GM04503 (cell line): ENCODE data around the gene ZNF486.
"Not testable (repeated sequence)": the region's sequence is repeated elsewhere in the genome, so short reads cannot be mapped to it uniquely, and the experiment has no call there.

Source experiments
- DNase-seq: peaks from one replicate; pipeline ENCODE4 v3.0.0-alpha.2; 2012; ENCODE audit warnings: low read depth

ZNF486 gene

GRCh38 chr19:20167020-20167644 is at the start of gene ZNF486:
TSS of gene ZNF486 (plus strand) at chr19:20167214. CDS start at chr19:20167331, 117 bp downstream.
- DNase-seq: peak; percentile 80

GRCh38 chr19:20118064-20118839 is 48.8 kb upstream of the ZNF486 start:
- DNase-seq: not testable (repeated sequence)

- DNase-seq: no peak
Observed at GRCh38 chr19:20124879-20125278, 42.1 kb upstream of the ZNF486 start.

GRCh38 chr19:20132933-20133332 is 34.1 kb upstream of the ZNF486 start:
- DNase-seq: not testable (repeated sequence)

DNA sequence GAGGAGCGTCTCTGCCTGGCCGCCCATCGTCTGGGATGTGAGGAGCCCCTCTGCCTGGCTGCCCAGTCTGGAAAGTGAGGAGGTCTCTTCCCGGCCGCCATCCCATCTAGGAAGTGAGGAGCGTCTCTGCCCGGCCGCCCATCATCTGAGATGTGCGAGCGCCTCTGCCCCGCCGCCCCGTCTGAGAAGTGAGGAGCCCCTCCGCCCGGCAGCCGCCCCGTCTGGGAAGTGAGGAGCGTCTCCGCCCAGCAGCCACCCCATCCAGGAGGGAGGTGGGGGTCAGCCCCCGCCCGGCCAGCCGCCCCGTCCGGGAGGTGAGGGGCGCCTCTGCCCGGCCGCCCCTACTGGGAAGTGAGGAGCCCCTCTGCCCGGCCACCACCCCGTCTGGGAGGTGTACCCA is 29.3 kb upstream of the ZNF486 start:
- DNase-seq: not testable (repeated sequence)

- no peak for DNase-seq
Observed at GRCh38 chr19:20151617-20152145, 15.3 kb upstream of the ZNF486 start.

DNA sequence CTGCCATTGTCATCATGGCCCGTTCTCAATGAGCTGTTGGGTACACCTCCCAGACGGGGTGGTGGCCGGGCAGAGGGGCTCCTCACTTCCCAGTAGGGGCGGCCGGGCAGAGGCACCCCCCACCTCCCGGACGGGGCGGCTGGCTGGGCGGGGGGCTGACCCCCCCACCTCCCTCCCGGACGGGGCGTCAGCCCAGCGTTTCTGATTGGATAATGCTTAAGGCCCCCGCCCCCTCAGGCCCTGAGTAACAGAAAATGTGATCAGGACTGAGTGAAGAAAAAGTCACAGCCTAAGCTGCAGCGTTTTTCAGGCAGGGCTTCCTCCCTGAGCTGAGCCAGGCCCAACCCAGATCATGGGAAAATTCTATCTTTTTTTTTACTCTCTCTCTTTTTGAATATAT is 14.5 kb upstream of the ZNF486 start:
- DNase-seq: not testable (repeated sequence)

DNA sequence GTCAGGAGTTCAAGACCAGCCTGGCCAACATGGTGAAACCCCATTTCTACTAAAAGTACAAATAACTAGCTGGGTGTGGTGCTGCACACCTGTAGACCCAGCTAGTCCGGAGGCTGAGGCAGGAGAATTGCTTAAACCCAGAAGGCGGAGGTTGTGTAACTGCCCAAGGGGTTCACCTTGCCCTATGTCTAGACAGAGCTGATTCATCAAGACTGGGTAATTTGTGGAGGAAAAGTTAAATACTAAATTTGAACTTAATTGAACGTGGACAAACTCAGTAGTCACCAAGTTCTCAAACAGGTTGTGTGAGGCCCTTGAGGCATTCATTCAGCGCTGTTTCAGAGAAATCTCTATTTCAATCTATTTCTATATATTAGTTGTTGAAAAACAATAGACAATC is 13.7 kb upstream of the ZNF486 start:
- no peak for DNase-seq

- no peak for DNase-seq
Observed at GRCh38 chr19:20154636-20155035, 12.4 kb upstream of the ZNF486 start.

GRCh38 chr19:20162821-20163220 is 4.2 kb upstream of the ZNF486 start:
- no peak for DNase-seq

DNA sequence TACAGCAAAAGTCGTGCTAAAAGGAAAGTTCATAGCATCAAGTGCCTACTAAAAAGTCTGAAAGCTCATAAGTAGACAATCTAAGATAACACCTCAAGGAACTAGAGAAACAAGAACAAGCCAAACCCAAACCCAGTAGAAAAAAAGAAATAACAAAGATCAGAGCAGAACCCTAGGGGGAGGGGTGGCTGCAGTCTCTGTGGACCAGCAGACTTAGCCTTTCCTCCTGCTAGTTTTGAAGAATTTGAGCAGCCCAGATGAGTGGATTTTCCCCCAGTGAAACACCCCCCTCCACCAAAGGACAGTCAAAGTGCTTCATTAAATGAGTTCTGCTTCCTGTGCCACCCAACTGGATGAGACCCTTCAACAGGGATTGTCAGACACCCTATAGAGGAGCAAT is 2.6 kb upstream of the ZNF486 start:
- no peak for DNase-seq

- no peak for DNase-seq
Observed at GRCh38 chr19:20165971-20166592, 932 bp upstream of the ZNF486 start.

DNA sequence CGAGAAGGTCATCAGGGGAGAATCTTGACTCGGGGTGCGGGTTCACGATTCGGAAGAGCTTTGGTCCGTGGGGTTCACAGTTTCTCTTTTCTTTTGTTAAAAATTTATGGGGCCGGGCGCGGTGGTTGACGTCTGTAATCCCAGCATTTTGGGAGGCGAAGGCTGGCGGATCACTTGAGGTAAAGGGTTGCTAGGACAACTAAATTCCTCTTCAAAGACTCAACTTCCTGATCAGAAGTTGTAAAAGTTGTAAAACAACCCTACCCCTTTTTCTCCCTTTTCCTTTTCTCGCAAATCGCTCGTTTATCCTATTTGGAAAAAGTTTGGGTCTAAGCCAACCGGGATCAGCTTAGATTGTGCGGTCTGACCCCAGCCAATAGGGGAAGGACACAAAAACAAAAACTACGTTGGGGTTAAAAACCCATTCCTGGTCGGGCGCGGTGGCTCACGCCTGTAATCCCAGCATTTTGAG is 673 bp downstream of the ZNF486 start:
- peak; percentile 39 for DNase-seq

DNA sequence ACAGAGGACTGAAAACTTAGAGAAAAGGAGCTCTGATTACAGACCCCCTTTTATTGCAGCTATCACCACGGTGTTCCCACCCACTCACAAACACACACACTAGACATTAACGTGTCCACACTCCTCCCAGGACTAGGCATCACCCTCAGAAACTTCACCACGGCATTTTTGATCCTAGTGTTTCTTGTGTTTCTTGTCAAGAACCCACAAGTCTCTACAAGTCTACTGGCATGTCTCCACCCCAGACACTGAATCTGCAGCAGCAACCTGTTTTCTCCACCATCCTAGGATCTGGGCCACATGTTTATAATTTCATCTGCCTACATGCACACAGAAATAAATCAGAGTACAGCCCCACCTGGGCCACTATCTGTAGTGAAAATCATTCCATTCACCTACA is 4.3 kb downstream of the ZNF486 start:
- no peak for DNase-seq

DNA sequence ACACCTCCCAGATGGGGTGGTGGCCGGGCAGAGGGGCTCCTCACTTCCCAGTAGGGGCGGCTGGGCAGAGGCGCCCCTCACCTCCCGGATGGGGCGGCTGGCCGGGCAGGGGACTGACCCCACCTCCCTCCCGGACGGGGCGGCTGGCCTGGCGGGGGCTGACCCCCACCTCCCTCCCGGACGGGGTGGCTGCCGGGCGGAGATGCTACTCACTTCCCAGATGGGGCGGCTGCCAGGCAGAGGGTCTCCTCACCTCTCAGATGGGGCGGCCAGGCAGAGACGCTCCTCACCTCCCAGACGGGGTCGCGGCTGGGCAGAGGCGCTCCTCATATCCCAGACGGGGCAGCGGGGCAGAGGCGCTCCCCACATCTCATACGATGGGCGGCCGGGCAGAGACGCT is 8.8 kb downstream of the ZNF486 start:
- not testable (repeated sequence) for DNase-seq

GRCh38 chr19:20179956-20180355 is 12.9 kb downstream of the ZNF486 start:
- not testable (repeated sequence) for DNase-seq

GRCh38 chr19:20182222-20182785 is 15.3 kb downstream of the ZNF486 start:
- no peak for DNase-seq

- peak; percentile 12 for DNase-seq
Observed at GRCh38 chr19:20186174-20186573, 19.2 kb downstream of the ZNF486 start.

DNA sequence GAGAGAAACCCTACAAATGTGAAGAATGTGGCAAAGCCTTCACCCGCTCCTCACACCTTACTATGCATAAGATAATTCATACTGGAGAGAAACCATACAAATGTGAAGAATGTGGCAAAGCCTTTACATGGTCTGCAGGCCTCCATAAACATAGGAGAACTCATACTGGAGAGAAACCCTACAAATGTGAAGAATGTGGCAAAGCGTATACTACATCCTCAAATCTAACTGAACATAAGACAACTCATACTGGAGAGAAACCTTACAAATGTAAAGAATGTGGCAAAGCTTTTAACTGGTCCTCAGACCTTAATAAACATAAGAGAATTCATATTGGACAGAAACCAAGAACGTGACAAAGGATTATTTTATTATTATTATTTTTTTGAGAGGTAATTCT is 30.7 kb downstream of the ZNF486 start:
- no peak for DNase-seq

- DNase-seq: no peak
Observed at GRCh38 chr19:20209051-20209450, 42.0 kb downstream of the ZNF486 start.

DNA sequence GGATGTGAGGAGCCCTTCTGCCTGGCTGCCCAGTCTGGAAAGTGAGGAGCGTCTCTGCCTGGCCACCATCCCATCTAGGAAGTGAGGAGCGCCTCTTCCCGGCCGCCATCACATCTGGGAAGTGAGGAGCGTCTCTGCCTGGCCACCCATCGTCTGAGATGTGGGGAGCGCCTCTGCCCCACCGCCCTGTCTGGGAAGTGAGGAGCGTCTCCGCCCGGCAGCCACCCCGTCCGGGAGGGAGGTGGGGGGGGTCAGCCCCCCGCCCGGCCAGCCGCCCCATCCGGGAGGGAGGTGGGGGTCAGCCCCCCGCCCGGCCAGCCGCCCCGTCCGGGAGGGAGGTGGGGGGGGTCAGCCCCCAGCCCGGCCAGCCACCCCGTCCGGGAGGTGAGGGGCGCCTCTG is 47.4 kb downstream of the ZNF486 start:
- not testable (repeated sequence) for DNase-seq

GRCh38 chr19:20221605-20222004 is 54.6 kb downstream of the ZNF486 start:
- not testable (repeated sequence) for DNase-seq
